GM12878 (cell line): ENCODE measurements around the gene PSORS1C1. TPM values are rescaled to one million over a fixed set of nuclear protein-coding genes. Genes with fewer than 3 reads are reported as not detected.
A peak's percentile ranks its signal among the peaks of the same experiment; 100 is the strongest.

Source experiments
- ATAC-seq: fragments of 200-7000 bp; cut with Tn5 transposase; 3 replicates; pipeline ENCODE4 v1.9.1; 2020; ENCODE audit warnings: mild to moderate bottlenecking, moderate library complexity
- BruUV-seq: library from RNA; stranded (reverse); fragments of 400-500 nt; replicated peaks from 2 replicates; lab custom pipeline; 2021; lab: Mats Ljungman, UMichigan
- CTCF ChIA-PET: fragments of 300-600 bp; sonication (Branson Sonifier 250); formaldehyde crosslinking; extraction: SDS; loops from one replicate; lab custom pipeline; 2021; ENCODE audit warnings: inconsistent platforms; lab: Yijun Ruan, JAX
- POLR2A ChIA-PET: fragments of 350-600 bp; formaldehyde crosslinking; extraction: SDS; loops from one replicate; lab custom pipeline; 2021; ENCODE audit warnings: inconsistent platforms; lab: Charles Lee
- RAD21 ChIA-PET: fragments of 300-600 bp; sonication (Branson Sonifier 250); formaldehyde crosslinking; loops from one replicate; lab custom pipeline; 2023; ENCODE audit warnings: antibody characterized with exemption; ENCODE audit not compliant: unreplicated experiment; lab: Charles Lee
- SMC1A ChIA-PET: fragments of 300-600 bp; sonication (Branson Sonifier 250); formaldehyde crosslinking; loops from one replicate; lab custom pipeline; 2023; ENCODE audit not compliant: unreplicated experiment, uncharacterized antibody; lab: Charles Lee
- DNase-seq: peaks from one replicate; pipeline ENCODE4 v3.0.0-alpha.2; 2011; ENCODE audit warnings: low read depth, low spot score
- FAIRE-seq: peaks from 3 replicates; lab custom pipeline; 2011; peaks lifted over from hg19 to GRCh38; lab: Jason Lieb, UNC
- H2AFZ ChIP-seq: 2 replicates; pipeline ENCODE4 v1.6.0; 2011; ENCODE audit warnings: low read depth, low read length, control low read depth; ENCODE audit not compliant: control insufficient read depth
- H3K27ac ChIP-seq: 2 replicates; pipeline ENCODE4 v1.5.1; 2011; ENCODE audit warnings: control low read depth; ENCODE audit not compliant: control insufficient read depth, insufficient read depth
- H3K27me3 ChIP-seq, 2 experiments: replicated peaks in 1 of 2; 2 replicates each; pipeline versions ENCODE4 v1.6.0 to v1.6.1; 2011; ENCODE audit warnings: low read length in 1 of 2; ENCODE audit not compliant: control insufficient read depth in 2 of 2, insufficient read depth in 2 of 2
- H3K36me3 ChIP-seq, 2 experiments: 2 replicates each; pipeline ENCODE4 v1.5.1; 2011; ENCODE audit warnings: low read length in 1 of 2; ENCODE audit not compliant: control insufficient read depth in 2 of 2, insufficient read depth in 2 of 2
- H3K4me1 ChIP-seq: 2 replicates; pipeline ENCODE4 v1.6.1; 2011; ENCODE audit warnings: mild to moderate bottlenecking, low read length, moderate library complexity, mixed read lengths; ENCODE audit not compliant: control insufficient read depth, insufficient read depth
- H3K4me2 ChIP-seq: 2 replicates; pipeline ENCODE4 v1.6.0; 2011; ENCODE audit warnings: control low read depth; ENCODE audit not compliant: control insufficient read depth, insufficient read depth
- H3K4me3 ChIP-seq: fragments of 200-600 bp; sonication (generic); 2 replicates; pipeline ENCODE4 v1.5.1; 2016
- H3K79me2 ChIP-seq: 2 replicates; pipeline ENCODE4 v1.6.0; 2011; ENCODE audit warnings: low read length; ENCODE audit not compliant: control insufficient read depth, insufficient read depth
- H3K9ac ChIP-seq: 2 replicates; pipeline ENCODE4 v1.8.0; 2011; ENCODE audit warnings: low read length, control low read depth, mixed read lengths; ENCODE audit not compliant: control insufficient read depth, insufficient read depth
- H3K9me3 ChIP-seq: replicated peaks from 3 replicates; pipeline ENCODE4 v1.5.1; 2011; ENCODE audit warnings: mild to moderate bottlenecking, low read length; ENCODE audit not compliant: control insufficient read depth, insufficient read depth
- H4K20me1 ChIP-seq: 2 replicates; pipeline ENCODE4 v1.6.0; 2011; ENCODE audit not compliant: control insufficient read depth, insufficient read depth
- DPF2 ChIP-seq: fragments of 450-650 bp; IDR thresholded peaks from 2 replicates; pipeline ENCODE4 v1.6.1; 2017; ENCODE audit warnings: mild to moderate bottlenecking
- GATAD2B ChIP-seq: fragments of 450-650 bp; conservative IDR thresholded peaks from 2 replicates; pipeline ENCODE4 v1.6.1; 2017; ENCODE audit warnings: low read depth, mild to moderate bottlenecking, moderate library complexity
- NR2F1 ChIP-seq: fragments of 450-650 bp; conservative IDR thresholded peaks from 2 replicates; pipeline ENCODE4 v1.6.1; 2017; ENCODE audit warnings: mild to moderate bottlenecking
- POLR2A ChIP-seq: IDR thresholded peaks from 2 replicates; pipeline ENCODE4 v1.6.1; 2011; ENCODE audit warnings: low read depth, mild to moderate bottlenecking, low read length
- RUNX3 ChIP-seq: IDR thresholded peaks from 2 replicates; pipeline ENCODE4 v1.6.1; 2012; ENCODE audit warnings: low read length, inconsistent platforms
- TARDBP ChIP-seq: IDR thresholded peaks from 2 replicates; pipeline ENCODE4 v1.6.1; 2016; ENCODE audit warnings: borderline replicate concordance
- WGBS: methylation state at CpG from one replicate; pipeline ENCODE4 v1.1.6; 2016; ENCODE audit warnings: low lambda C conversion rate; ENCODE audit not compliant: insufficient replicate concordance, insufficient coverage; ENCODE audit errors: missing lambda C conversion rate; 5-methylcytosine and 5-hydroxymethylcytosine counted together
- in situ Hi-C: fragments of 300-500 bp; cut with MboI; formaldehyde crosslinking; loops from 9 replicates; pipeline ENCODE4 v1.14.3; 2018; ENCODE audit warnings: mixed read lengths
- intact Hi-C: fragments of 100-400 bp; cut with micrococcal nuclease; formaldehyde crosslinking; loops from one replicate; pipeline ENCODE4 v1.14.2; 2022; ENCODE audit not compliant: unreplicated experiment
- polyA plus RNA-seq, 11 experiments: library from polyadenylated mRNA; depleted of rRNA in 4 of 11; unstranded in 6 of 11; stranded (reverse) in 5 of 11; fragments of >200 nt; fragmentation: Nextera tagmentation in 4 of 11; fragmentation: Illumina TruSeq in 1 of 11; extraction: Ambion mirVana in 4 of 11; extraction: Trizol in 1 of 11; gene quantifications; 1 replicate in 1 of 11; 2 replicates in 10 of 11; pipeline versions ENCODE4 v1.2.1 to v1.2.3, GENCODE V29; 2011 to 2016; ENCODE audit warnings: inconsistent platforms in 2 of 11, missing spikeins in 2 of 11, low read depth in 1 of 11
- total RNA-seq, 4 experiments: library from RNA; depleted of rRNA in 3 of 4; stranded (reverse); fragments of >200 nt in 3 of 4; fragmentation: Illumina TruSeq in 1 of 4; extraction: Trizol in 1 of 4; gene quantifications; 2 replicates each; pipeline versions ENCODE4 v1.2.1 to v1.2.3, GENCODE V29; 2013 to 2021
- TF ChIP-seq, protein P1 (sequence below): IDR thresholded peaks from 2 replicates; pipeline ENCODE4 v1.6.1; 2011; ENCODE audit warnings: mild to moderate bottlenecking, low read depth, low read length, moderate library complexity; ENCODE audit not compliant: insufficient replicate concordance
- TF ChIP-seq, protein P2 (sequence below): fragments of 450-650 bp; IDR thresholded peaks from 2 replicates; pipeline ENCODE4 v1.6.1; 2016; ENCODE audit warnings: mild to moderate bottlenecking, moderate library complexity, borderline replicate concordance
- TF ChIP-seq, protein P3 (sequence below): fragments of 150-350 bp; IDR thresholded peaks from 2 replicates; pipeline ENCODE4 v1.6.1; 2016; ENCODE audit warnings: low read depth, low read length

The PSORS1C1 gene
- total and polyA plus RNA-seq, 10 of the 15 experiments (the other 5 are each of a cell fraction or from before 2014, with no cell fraction given) = 0.13 to 1.00 (median 0.20) TPM; not detected in 5

DNA sequence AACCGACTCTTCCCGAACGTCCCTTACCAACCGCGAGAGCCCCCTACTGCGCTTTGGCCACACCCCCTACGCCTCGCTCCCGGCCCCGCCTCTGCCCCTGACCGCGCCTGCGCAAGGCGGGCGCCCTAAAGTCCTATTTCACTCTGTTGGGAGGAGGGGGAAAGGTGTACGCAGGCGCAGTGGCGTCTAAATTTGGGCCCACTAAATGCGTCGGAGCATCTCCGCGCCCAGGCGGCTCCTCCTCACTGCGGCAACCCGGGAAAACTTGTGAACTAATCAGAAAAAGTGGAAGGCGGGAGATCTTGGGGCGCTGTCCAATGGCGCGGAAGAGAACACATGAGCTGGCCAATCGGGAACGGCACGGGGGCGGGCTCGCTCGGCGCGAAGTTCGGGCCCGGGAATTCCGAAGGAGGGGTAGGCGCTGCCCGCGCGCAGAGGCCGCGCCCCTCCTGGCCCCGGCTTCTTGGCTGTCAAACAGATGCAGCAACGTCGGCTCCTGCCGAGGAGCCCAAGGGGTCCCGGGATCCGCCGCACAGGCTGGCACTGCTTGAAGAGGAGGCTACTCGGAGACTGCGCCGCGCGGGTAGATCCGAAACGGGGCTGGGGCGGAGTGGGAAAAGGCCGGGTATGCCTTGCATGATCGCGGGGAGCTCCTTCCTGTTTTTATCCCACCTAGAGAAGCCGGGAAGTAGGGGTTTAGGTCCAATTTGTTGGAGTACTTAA lies 43.7 kb downstream of the PSORS1C1 start, which contains the start of gene TCF19 (continued):
- TF ChIP-seq, protein P1, sequence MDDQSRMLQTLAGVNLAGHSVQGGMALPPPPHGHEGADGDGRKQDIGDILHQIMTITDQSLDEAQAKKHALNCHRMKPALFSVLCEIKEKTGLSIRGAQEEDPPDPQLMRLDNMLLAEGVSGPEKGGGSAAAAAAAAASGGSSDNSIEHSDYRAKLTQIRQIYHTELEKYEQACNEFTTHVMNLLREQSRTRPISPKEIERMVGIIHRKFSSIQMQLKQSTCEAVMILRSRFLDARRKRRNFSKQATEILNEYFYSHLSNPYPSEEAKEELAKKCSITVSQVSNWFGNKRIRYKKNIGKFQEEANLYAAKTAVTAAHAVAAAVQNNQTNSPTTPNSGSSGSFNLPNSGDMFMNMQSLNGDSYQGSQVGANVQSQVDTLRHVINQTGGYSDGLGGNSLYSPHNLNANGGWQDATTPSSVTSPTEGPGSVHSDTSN = no peak

DNA sequence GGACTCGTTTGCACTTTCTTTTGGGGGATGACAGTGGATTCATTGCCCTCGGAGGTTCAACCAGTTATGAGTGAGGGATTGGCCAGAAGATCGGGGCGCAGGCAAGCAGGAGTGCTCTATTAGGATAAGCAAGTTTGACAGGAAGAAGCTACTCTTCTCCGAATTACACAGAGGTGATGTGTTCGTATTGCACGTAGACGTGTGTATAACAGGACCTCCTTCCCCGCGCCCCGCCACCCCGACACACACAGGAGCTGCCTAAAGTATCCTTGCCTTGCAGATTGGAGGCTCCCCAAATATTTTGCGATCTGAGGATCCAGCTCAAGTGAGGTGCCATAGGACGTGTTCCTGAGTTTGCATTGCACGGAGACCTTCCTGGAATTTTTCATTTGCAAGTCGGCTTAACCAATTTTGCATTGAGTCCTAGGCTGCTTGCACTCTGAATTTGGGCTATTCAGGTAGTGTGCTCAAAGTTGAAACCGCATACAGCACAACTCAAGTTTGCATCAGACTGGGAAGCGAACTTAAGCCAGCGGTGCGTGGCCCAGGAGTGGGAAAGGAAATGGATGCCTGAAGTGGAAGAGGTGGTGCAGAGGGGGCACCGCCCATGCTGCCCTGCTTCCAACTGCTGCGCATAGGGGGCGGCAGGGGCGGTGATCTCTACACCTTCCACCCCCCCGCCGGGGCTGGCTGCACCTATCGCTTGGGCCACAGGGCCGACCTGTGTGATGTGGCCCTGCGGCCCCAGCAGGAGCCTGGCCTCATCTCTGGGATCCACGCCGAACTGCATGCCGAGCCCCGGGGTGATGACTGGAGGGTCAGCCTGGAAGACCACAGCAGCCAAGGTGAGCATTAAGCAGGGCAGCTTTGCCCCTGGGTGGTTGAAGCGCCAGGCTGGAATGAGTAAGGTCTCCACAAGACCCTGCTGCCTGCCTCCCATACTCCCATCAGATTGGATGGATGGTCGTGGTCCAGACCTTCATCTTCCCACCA lies 44.6 kb downstream of the PSORS1C1 start:
- no peaks in the 10 kb centered on the region for H3K9me3 ChIP-seq
- RAD21 ChIA-PET = interaction anchor here (0.8 to 2.0 kb wide), 8 partner anchors 22 to 245 kb away, joined by 3 to 12 read pairs (median 4); partner anchors contain the start of gene VARS2
- POLR2A ChIA-PET = interaction anchor here (1.1 to 3.0 kb wide), 5 partner anchors 25 to 277 kb away, joined by 3 to 10 read pairs (median 5); no protein-coding TSS in a partner anchor
- H3K36me3 ChIP-seq = peaks cover 8 to 12% of the 10 kb centered on the region in 2 experiments
- SMC1A ChIA-PET = interaction anchor here (1.0 to 4.2 kb wide), 6 partner anchors 12 to 208 kb away, joined by 3 to 21 read pairs (median 8); no protein-coding TSS in a partner anchor
- H3K4me1 ChIP-seq = peaks cover 18% of the 10 kb centered on the region
- ATAC-seq = peak; percentile 52
- no peaks in the 10 kb centered on the region; the same call in 1 of the 2 replicates for H4K20me1 ChIP-seq
- FAIRE-seq = no peak
- intact Hi-C loops (loop anchor here (2.0 kb wide), 1 partner anchor 34 kb away; no protein-coding TSS in a partner anchor), in situ Hi-C loops (no loop called here)
- peaks cover 39% of the 10 kb centered on the region for H3K79me2 ChIP-seq
- H3K27me3 ChIP-seq = no peaks in the 10 kb centered on the region
- H3K4me2 ChIP-seq = peak overlapping the region; percentile 77
- H3K27ac ChIP-seq = peak overlapping the region; percentile 57
- peak overlapping the region; percentile 80 for H2AFZ ChIP-seq
- H3K9ac ChIP-seq = peak overlapping the region; percentile 81
- CTCF ChIA-PET = interaction anchor here (0.7 to 2.9 kb wide), 17 partner anchors 11 to 240 kb away, joined by 3 to 17 read pairs (median 3); partner anchors contain the start of genes POU5F1 and PSORS1C2
- WGBS = 1% methylated on average over 34 of the region's 35 CpGs
- BruUV-seq = TSS peak; percentile 79
- DNase-seq = no peak
- H3K4me3 ChIP-seq = peak overlapping the region; percentile 90
- TF ChIP-seq, protein P2, sequence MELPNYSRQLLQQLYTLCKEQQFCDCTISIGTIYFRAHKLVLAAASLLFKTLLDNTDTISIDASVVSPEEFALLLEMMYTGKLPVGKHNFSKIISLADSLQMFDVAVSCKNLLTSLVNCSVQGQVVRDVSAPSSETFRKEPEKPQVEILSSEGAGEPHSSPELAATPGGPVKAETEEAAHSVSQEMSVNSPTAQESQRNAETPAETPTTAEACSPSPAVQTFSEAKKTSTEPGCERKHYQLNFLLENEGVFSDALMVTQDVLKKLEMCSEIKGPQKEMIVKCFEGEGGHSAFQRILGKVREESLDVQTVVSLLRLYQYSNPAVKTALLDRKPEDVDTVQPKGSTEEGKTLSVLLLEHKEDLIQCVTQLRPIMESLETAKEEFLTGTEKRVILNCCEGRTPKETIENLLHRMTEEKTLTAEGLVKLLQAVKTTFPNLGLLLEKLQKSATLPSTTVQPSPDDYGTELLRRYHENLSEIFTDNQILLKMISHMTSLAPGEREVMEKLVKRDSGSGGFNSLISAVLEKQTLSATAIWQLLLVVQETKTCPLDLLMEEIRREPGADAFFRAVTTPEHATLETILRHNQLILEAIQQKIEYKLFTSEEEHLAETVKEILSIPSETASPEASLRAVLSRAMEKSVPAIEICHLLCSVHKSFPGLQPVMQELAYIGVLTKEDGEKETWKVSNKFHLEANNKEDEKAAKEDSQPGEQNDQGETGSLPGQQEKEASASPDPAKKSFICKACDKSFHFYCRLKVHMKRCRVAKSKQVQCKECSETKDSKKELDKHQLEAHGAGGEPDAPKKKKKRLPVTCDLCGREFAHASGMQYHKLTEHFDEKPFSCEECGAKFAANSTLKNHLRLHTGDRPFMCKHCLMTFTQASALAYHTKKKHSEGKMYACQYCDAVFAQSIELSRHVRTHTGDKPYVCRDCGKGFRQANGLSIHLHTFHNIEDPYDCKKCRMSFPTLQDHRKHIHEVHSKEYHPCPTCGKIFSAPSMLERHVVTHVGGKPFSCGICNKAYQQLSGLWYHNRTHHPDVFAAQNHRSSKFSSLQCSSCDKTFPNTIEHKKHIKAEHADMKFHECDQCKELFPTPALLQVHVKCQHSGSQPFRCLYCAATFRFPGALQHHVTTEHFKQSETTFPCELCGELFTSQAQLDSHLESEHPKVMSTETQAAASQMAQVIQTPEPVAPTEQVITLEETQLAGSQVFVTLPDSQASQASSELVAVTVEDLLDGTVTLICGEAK = no peak
- TF ChIP-seq, protein P3, sequence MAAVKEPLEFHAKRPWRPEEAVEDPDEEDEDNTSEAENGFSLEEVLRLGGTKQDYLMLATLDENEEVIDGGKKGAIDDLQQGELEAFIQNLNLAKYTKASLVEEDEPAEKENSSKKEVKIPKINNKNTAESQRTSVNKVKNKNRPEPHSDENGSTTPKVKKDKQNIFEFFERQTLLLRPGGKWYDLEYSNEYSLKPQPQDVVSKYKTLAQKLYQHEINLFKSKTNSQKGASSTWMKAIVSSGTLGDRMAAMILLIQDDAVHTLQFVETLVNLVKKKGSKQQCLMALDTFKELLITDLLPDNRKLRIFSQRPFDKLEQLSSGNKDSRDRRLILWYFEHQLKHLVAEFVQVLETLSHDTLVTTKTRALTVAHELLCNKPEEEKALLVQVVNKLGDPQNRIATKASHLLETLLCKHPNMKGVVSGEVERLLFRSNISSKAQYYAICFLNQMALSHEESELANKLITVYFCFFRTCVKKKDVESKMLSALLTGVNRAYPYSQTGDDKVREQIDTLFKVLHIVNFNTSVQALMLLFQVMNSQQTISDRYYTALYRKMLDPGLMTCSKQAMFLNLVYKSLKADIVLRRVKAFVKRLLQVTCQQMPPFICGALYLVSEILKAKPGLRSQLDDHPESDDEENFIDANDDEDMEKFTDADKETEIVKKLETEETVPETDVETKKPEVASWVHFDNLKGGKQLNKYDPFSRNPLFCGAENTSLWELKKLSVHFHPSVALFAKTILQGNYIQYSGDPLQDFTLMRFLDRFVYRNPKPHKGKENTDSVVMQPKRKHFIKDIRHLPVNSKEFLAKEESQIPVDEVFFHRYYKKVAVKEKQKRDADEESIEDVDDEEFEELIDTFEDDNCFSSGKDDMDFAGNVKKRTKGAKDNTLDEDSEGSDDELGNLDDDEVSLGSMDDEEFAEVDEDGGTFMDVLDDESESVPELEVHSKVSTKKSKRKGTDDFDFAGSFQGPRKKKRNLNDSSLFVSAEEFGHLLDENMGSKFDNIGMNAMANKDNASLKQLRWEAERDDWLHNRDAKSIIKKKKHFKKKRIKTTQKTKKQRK = no peak
- TF ChIP-seq TARDBP (0 out of 2 replicates have a peak, but pooled peaks have one; percentile 42), GATAD2B (peak; percentile 26; the same call in 1 of the 2 replicates), POLR2A (peak; percentile 41; the same call in 1 of the 2 replicates), DPF2 (peak; percentile 4; the same call in 1 of the 2 replicates), NR2F1 (no peak), RUNX3 (no peak; the same call in 1 of the 2 replicates)
